ENCODE measurements around the gene OCA2.

Gene OCA2

GRCh38 chr15:28101983-28102441 lies 2.9 kb upstream of the OCA2 start:
- DNase-seq: no peak

GRCh38 chr15:28101201-28101600 lies 2.1 kb upstream of the OCA2 start:
- no peak for DNase-seq

GRCh38 chr15:28100516-28101195 lies 1.5 kb upstream of the OCA2 start:
- DNase-seq: no peak

- no peak for DNase-seq
These were observed 533 bp upstream of the OCA2 start for GRCh38 chr15:28099555-28100140.

- DNase-seq: no peak
These were observed 752 bp downstream of the OCA2 start for GRCh38 chr15:28098360-28098765.

GRCh38 chr15:28097656-28098359 lies 1.3 kb downstream of the OCA2 start:
- DNase-seq: no peak

GRCh38 chr15:28096670-28097431 lies 2.3 kb downstream of the OCA2 start:
- no peak for DNase-seq

GRCh38 chr15:28096411-28096669 lies 2.8 kb downstream of the OCA2 start:
- DNase-seq: no peak

GRCh38 chr15:28094732-28095521 lies 4.2 kb downstream of the OCA2 start:
- peak; percentile 41 for DNase-seq

GRCh38 chr15:28093752-28094535 lies 5.2 kb downstream of the OCA2 start:
- no peak for DNase-seq

GRCh38 chr15:28091313-28091712 lies 7.8 kb downstream of the OCA2 start:
- DNase-seq: no peak

- no peak for DNase-seq
These were observed 12.9 kb downstream of the OCA2 start for GRCh38 chr15:28086175-28086703.

- no peak for DNase-seq
These were observed 13.5 kb downstream of the OCA2 start for GRCh38 chr15:28085489-28086174.

- no peak for DNase-seq
These were observed 14.6 kb downstream of the OCA2 start for GRCh38 chr15:28084547-28084946.

- no peak for DNase-seq
These were observed 16.0 kb downstream of the OCA2 start for GRCh38 chr15:28082891-28083684.

GRCh38 chr15:28081594-28081993 lies 17.5 kb downstream of the OCA2 start:
- no peak for DNase-seq

GRCh38 chr15:28080386-28080785 lies 18.7 kb downstream of the OCA2 start:
- no peak for DNase-seq

GRCh38 chr15:28079313-28079969 lies 19.7 kb downstream of the OCA2 start:
- no peak for DNase-seq

- DNase-seq: no peak
These were observed 20.9 kb downstream of the OCA2 start for GRCh38 chr15:28078191-28078719.
